SH-SY5Y (cell line): ENCODE data around the gene SLC25A4.

ENCODE experiments used
- GATA2 ChIP-seq: IDR thresholded peaks from 2 replicates; pipeline ENCODE4 v1.6.1; 2011; ENCODE audit warnings: mild to moderate bottlenecking, low read depth, low read length
- GATA3 ChIP-seq: IDR thresholded peaks from 2 replicates; pipeline ENCODE4 v1.6.1; 2011; ENCODE audit warnings: low read depth, mild to moderate bottlenecking, low read length, moderate library complexity

DNA sequence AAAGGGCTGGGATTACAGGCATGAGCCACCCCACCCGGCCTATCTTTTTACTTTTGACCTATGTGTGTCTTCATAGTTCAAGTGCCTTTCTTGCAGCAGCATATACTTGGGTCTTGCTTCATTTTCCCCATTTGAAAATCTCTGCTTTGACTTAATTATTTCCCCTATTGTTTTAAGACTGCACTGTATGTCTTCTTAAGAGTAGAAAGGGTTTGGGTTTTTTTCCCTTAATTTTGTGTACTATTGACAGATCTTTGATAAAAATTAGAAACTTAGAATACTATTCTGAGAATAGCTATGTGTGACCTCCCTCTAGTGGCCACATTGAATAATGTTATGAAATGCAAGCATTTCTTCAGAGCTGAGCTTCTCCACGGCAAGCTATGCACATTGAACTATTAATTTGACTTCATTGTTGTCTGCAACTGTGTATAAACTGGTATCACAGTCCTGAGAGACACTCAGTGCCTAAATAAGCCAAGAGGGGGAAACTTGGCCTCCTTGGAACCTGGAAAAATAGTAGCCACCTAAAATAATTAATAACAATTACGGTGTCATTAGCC is 8.7 kb upstream of the SLC25A4 start:
- TF ChIP-seq GATA2 (no peak), GATA3 (no peak)
